Measurements from ENCODE around the gene ZNF407. TPM values are rescaled to one million over a fixed set of nuclear protein-coding genes. Genes with fewer than 3 reads are reported as not detected.
"Not testable (repeated sequence)": the region's sequence is repeated elsewhere in the genome, so short reads cannot be mapped to it uniquely, and the experiment has no call there.

The ZNF407 gene
- 13.5 and 22.2 TPM in 2 replicates for total RNA-seq

GRCh38 chr18:74597662-74598349, at the start of gene ZNF407:
Gene ZNF407, plus strand, starts transcription at chr18:74597870. Its CDS starts 33,150 bp downstream, at chr18:74631020.
- peak; percentile 69 for DNase-seq (ENCODE audit: low read depth, low spot score)

GRCh38 chr18:74549591-74550104, 48.0 kb upstream of the ZNF407 start:
- no peak for DNase-seq (ENCODE audit: low read depth, low spot score)

- DNase-seq (ENCODE audit: low read depth, low spot score) = no peak
These were observed 46.8 kb upstream of the ZNF407 start for GRCh38 chr18:74550886-74551285.

GRCh38 chr18:74551452-74551851, 46.2 kb upstream of the ZNF407 start:
- DNase-seq (ENCODE audit: low read depth, low spot score) = no peak

DNA sequence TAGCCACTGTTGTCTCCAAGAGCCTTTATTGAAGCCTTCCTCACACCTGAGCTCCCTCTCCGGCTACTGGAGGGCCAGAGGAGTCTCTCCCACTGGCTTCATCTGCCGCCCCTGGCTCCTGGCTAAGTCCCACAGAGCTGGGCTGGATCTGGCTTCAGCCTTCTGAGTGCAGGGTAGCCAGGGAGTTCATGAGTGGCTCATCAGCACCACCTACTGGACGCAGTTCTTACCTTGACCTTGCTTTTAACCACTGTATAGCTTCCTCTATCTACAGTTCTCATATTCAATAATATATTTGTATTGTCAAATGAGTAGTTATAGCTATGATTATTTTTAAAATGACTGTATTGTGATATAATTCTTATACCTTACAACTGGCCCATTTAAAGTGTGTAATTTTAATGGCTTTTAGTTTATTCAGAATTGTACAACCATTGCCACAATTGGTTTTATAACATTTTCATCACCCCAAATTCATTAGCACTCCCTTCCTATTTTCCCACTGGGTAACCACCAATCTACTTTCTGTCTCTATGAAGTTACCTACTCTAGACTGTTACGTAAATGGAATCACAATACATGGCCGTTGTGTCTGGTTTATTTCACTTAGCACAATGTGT, 45.6 kb upstream of the ZNF407 start:
- peak; percentile 57 for DNase-seq (ENCODE audit: low read depth, low spot score)

DNA sequence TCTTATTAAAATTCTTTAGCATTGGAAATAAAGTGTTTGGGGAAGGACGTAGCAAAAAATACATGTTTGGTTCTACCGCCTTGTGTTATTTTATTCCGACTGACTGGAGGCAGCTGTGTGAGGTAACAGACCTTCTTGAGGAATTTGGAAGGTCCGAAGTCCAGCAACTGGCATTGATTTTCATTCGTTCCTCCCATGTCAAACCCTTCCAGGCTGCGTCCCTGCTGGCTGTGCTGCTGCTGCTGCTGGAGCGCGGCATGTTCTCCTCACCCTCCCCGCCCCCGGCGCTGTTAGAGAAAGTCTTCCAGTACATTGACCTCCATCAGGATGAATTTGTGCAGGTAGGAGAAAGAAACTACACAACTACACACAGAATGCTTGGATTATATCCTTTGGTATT, 41.5 kb upstream of the ZNF407 start:
- DNase-seq (ENCODE audit: low read depth, low spot score) = no peak

GRCh38 chr18:74558096-74558495, 39.6 kb upstream of the ZNF407 start:
- DNase-seq (ENCODE audit: low read depth, low spot score) = no peak

DNA sequence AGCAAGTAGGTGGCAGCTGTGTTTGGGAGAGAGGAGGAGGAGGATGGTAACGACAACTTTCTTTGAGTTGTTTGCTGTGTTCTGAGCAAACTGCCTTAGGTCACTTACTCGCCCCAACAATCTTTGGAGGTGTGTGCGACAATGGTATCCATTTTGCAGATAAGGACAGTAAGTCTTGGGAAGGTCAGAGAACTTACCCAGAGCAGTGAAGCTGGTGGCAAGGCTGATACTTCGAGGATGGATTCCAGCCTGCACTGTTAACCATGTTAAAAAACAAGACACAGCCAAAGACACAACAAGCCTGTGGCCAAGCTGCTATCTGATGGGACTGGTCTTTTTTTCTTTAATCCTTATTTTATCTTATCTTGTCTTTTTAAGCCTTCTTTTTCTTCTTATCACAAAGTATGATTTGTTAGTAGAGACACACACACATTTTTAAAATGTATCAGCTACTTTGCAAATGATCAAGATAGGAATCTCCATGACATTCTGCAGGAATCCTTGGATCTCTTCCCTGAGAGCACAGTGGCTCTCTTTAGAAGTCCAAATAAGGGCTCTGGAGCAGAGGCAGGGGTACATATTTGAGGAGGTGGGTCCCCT, 35.4 kb upstream of the ZNF407 start:
- DNase-seq (ENCODE audit: low read depth, low spot score) = no peak

DNA sequence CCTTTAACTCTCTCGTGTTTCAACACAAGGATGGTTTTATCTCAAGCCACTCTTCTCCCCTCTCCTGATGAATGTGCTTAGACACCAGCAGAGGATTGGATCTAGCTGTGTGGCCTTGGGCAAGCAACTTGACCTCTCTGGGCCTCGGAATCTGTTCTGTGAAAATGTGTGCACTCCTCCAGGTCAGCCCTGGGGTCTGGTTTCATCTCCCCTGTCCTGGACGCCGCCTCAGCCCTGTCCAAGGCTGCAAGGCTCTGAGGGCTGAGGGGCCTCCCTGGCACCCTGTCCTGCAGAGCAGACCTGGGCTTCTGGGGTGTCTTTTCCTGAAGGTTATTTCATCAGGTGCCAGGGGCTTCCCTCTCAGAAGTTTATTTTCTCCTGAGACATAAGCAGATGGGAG, 34.9 kb upstream of the ZNF407 start:
- no peak for DNase-seq (ENCODE audit: low read depth, low spot score)

DNA sequence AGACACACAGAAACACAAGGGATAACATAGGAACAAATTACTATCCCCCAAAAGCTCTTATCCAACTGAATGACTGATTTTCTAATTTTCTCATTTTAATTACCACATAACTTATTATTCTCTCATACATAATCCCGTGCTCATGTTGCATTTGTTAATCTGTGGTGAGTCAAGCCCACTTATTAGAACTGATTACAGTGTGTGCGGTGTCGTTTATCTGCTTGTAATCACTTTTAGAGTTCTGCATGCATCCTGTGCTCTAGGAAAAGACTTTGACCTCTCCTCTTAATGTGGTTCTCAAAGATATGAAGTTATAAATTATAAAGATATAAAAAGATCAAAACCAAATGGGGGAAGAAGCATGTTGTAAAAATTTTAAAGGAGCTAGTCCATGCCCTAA, 33.7 kb upstream of the ZNF407 start:
- no peak for DNase-seq (ENCODE audit: low read depth, low spot score)

DNA sequence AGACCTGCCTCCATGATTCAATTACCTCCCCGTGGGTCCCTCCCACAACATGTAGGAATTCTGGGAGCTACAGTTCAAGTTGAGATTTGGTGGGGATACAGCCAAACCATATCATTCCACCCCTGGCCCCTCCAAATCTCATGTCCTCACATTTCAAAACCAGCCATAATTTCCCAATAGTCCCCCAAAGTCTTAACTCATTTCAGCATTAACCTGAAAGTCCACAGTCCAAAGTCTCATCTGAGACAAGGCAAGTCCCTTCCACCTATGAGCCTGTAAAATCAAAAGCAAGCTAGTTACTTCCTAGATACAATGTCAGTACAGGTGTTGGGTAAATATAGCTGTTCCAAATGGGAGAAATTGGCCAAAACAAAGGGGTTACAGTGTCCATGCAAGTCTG, 32.5 kb upstream of the ZNF407 start:
- not testable (repeated sequence) for DNase-seq (ENCODE audit: low read depth, low spot score)

DNA sequence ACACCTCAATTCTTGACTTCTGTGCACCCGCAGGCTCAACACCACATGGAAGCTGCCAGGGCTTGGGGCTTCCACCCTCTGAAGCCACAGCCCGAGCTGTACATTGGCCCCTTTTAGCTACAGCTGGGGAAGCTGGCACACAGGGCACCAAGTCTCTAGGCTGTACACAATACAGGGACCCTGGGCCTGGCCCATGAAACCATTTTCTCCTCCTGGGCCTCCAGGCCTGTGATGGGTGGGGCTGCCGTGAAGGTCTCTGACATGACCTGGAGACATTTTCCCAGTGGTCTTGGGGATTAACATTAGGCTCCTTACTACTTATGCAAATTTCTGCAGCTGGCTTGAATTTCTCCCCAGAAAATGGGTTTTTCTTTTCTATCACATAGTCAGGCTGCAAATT, 31.7 kb upstream of the ZNF407 start:
- not testable (repeated sequence) for DNase-seq (ENCODE audit: low read depth, low spot score)

- DNase-seq (ENCODE audit: low read depth, low spot score) = no peak
These were observed 29.8 kb upstream of the ZNF407 start for GRCh38 chr18:74567822-74568221.

DNA sequence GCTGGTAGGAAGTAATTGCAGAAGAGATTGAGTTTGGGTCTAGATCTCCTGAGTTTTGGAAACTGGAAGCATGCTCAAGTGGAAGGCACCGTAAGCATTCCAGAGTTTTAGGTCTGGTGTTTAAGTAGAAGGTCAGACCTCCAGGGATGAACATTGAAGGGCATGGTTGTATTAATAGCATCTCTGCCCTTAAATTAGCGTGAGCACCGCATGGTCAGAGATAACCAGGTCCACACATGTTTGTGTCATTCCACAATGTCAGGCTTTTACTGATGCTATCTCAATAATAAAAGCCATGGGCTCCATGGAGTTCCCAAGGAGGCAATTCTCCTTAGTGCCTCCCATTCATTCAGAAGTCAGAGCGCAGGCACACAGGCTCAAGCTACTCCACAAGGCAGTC, 28.3 kb upstream of the ZNF407 start:
- no peak for DNase-seq (ENCODE audit: low read depth, low spot score)

- DNase-seq (ENCODE audit: low read depth, low spot score) = no peak
These were observed 27.4 kb upstream of the ZNF407 start for GRCh38 chr18:74570266-74570665.

GRCh38 chr18:74571895-74572680, 25.6 kb upstream of the ZNF407 start:
- no peak for DNase-seq (ENCODE audit: low read depth, low spot score)

- DNase-seq (ENCODE audit: low read depth, low spot score) = no peak
These were observed 24.6 kb upstream of the ZNF407 start for GRCh38 chr18:74573053-74573452.

- DNase-seq (ENCODE audit: low read depth, low spot score) = no peak
These were observed 22.8 kb upstream of the ZNF407 start for GRCh38 chr18:74574916-74575315.

DNA sequence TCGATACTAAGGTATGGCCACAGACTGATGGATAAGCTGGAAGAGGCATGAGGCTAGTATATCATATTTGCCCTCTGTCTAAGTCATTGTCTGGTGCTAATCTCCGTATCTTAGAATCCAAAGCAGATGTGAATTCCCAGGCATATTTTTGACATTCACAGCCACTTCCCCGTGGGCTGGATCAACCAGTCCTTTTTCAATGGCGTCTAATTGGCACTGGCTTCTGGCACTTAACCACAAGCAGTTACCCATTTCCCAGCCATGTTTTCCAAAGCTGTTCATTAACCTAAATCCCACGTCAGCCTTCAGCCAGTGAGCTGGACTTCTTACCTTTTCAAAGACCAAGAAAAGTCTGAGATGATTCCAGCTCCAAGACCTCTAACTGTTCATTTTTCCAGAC, 20.7 kb upstream of the ZNF407 start:
- DNase-seq (ENCODE audit: low read depth, low spot score) = no peak

- DNase-seq (ENCODE audit: low read depth, low spot score) = no peak
These were observed 18.1 kb upstream of the ZNF407 start for GRCh38 chr18:74579496-74580065.

DNA sequence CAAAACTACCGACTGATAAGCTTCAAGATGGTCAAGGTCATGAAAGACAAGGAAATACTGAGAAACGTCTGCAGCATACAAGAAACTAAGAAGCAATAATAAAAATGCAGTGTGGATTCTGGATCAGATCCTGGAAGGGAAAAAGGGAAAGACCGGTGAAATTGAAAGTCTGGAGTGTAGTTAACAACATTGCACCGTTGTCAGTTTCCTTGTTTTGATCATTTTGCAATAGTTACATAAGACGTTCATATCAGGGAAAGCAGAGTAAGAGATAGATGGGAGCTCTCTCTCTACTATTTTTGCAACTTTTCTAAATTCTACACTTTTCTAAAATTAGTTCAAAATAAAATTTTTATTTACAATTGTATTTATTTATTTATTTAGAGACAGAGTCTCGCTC, 15.0 kb upstream of the ZNF407 start:
- no peak for DNase-seq (ENCODE audit: low read depth, low spot score)

GRCh38 chr18:74587441-74587840, 10.2 kb upstream of the ZNF407 start:
- DNase-seq (ENCODE audit: low read depth, low spot score) = no peak

All from pulmonary artery endothelial cell (primary cell).